GM19455 (cell line): ENCODE measurements around the gene IFITM5.
"Not testable (repeated sequence)": the region's sequence is repeated elsewhere in the genome, so short reads cannot be mapped to it uniquely, and the experiment has no call there.

Source experiments
- ATAC-seq: cut with Tn5 transposase; IDR thresholded peaks from one replicate; pipeline ENCODE4 v1.9.1; 2021; ENCODE audit not compliant: unreplicated experiment

IFITM5 gene

DNA sequence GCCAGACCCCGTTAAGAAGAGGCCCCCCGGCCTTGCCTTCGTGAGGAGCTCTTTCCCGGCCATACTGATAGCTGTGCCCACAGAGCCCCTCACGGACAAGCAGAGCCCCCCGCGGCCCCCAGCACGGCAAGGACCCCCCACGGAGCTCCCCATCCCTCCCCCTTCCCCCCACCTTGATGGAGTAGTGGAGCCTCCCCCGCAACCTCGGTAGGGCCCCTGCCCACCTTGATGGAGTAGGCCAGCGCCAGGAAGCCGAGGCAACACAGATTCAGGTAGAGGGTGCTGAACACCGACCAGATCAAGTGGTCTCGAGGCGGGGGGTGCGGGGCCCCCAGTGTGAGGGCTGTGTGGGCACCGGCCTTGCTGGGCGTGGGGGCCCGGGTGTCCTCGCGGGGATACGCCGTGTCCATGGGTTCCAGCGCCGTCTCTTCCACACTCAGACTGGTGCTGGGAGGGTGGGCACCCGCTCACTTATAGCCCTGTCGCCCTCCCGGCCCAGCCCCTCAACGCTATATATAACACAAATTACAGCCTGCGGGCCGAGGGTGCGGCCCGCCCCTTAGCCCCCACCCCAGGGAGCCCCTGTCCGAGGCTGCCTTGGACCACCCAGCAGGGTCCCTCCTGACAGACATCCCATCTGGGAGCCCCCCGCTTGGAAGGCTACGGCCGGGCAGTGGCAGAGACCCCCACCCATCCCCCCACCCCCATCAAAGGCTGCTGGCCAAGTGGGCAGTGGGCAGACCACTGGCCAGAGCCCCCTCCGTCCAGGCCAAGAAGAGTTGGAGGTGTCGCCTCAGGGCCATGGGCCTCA, at the start of gene IFITM5:
IFITM5 (minus strand) TSS at position 446 of the 811 bp plus-strand sequence; CDS start at position 410, 36 bp downstream.
- ATAC-seq = no peak

DNA sequence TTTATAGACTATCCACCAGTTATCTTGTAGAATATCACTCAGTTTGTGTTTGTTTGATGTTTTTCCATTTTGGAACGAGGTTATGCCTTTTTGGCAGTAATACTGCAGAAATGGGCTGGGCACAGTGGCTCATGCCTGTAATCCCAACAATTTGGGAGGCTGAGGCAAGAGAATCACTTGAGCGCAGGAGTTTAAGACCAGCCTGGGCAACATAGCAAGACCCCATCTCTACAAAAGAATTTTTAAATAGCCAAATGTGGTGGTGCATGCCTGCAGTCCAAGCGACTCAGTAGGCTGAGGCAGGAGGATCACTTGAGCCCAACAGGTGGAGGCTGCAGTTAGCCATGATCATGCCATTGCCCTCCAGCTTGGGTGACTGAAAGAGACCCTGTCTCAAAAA, 47.2 kb upstream of the IFITM5 start:
- no peak for ATAC-seq

DNA sequence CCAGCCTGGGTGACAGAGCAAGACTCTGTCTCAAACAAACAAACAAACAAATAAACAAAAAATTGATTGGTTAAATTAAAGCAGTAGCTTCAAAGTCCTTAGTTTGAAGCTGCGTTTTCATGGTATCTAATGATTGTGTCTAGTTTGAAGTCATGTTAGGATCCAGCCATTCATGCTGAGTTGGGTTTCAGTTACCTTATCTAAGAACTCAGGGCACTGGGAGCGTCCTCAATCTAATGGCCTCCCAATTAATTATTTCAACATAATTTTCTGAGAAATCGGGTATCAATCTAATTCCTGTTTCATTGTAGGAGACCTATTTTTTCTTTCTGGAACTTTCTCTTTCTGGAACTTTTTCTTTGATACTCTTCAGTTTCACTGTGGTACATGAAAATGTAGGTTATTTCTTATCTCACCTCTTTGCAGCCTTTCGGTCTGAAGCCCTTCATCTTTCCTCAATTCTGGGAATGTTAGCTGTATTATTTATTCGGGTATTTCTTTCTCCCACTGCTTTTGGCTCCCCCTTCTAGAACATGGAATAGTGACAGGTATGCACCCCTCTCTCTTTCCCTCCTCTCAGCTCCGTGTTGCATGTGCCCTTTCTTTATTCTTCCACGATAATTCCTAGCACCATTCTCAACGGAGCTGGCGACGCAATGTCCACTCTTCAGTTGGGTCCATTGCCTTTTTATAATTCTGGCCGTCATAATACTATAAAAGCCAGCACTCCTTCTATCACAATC, 45.7 kb upstream of the IFITM5 start:
- no peak for ATAC-seq

DNA sequence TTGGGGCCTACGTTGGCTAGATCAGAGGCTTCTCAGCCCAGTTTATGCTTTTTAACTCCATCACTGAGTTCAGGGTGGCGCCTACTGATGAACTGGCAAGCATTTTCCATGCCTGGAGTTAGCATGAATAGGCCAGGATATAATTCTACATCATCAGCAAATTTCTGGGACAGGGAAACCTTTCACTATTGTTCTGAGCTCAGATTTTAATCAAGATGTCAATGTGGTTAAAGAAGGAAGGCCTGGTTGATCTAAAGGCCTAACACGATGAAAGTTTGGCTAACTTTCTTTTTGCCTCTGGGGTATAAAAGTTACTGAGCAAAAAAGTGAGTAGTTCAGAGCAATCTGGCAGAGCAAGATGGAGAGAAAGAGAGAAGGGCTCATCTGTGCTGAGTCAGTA, 43.0 kb upstream of the IFITM5 start:
- ATAC-seq = no peak

DNA sequence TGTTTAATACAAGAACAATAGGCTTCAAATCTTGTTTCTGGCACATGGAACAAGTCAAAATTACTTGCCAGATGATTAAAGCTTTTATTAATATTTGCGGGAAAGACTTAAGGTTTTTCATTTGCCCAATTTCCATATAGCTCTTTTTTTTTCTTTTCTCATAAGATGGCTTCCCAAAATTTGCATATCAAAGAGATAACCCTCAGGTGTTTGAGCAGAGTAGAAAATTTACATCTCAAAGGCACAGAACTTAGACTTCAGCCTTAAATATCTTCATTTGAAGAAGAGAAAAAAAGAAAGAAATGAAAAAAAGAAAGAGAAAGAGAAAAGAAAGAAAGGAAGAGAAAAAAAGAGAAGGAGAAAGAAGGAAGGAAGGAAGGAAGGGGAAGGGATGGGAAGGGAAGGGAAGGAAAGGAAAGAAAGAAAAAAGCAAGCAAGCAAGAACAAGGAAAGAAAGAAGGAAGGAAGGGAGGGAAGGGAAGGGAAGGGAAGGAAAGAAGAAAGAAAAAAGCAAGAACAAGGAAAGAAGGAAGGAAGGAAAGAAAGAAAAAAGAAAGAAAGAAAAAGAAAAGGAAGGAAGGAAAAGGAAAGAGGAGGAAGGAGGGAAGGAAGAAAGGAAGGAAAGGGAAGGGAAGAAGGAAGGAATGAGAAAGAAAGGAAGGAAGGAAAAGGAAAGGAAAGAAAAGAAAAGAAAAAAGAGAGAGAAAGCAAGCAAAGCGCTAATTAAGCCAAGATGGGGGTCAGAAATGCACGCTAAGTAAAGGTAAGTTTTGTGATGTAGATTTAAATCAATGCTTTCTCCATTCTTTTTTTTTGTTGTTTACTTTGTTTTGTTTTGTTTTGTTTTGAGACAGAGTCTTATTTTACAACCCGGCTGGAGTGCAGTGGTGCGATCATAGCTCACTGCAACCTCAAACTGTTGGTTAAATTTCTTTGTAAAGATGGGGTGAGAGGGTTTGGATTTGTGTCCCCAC, 41.5 kb upstream of the IFITM5 start:
- no peak for ATAC-seq

DNA sequence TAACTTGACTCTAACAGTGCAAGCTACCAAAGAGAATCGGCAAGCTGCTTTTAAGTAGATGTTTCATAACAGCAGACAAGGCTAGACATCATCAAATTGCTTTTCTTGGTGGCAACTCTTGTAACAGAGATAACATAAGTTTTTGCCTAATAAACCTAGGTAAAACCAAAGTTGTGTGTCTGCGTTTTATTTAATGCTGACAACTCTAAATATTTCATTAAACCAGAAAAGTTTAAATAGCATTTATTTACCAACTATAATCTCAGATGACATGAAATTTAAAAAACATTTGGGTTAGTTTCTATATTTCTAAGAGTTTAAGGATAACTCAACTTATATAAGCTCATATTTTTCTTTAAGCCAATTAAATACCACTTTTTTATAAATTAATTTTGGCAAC, 40.6 kb upstream of the IFITM5 start:
- no peak for ATAC-seq

DNA sequence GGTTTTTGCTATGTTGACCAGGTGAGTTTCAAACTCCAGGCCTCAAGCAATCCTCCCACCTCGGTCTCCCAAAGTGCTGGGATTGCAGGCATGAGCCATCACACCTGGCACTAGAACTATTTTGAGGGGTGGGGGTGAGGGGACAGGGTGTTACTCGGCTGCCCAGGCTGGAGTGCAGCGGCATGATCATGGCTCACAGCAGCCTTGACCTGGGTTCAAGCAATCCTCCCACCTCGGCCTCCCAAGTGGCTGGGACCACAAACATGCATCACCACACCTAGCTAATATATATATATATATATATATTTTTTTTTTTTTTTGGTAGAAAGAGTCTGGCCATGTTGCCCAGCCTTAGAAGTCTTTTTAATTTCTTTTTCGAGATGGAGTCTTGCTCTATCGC, 38.4 kb upstream of the IFITM5 start:
- ATAC-seq = no peak

DNA sequence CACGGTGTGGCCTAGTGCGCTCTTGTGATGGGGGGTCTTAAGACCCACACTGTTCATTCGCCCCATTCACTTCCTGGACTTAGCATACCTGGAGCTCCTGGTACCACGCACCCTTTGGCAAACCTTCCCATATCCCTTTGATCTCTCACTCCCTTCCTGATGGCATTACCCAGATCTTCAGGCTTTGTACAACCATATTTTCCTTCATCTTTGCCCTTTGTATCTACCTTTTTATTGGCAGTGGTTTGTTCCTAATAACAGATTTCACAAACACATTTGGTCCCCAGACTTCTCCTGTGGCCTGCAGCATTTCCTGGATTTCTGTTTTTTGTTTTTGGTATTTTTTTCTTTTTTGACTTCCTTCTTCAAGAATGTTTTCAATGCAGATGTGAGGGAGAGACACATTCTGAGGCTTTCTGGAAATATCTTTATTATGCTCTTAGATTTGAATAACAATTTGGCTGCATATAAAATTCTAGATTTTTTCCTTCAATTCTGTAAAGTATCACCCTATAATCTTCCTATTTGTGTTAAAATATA, 37.4 kb upstream of the IFITM5 start:
- ATAC-seq = no peak

DNA sequence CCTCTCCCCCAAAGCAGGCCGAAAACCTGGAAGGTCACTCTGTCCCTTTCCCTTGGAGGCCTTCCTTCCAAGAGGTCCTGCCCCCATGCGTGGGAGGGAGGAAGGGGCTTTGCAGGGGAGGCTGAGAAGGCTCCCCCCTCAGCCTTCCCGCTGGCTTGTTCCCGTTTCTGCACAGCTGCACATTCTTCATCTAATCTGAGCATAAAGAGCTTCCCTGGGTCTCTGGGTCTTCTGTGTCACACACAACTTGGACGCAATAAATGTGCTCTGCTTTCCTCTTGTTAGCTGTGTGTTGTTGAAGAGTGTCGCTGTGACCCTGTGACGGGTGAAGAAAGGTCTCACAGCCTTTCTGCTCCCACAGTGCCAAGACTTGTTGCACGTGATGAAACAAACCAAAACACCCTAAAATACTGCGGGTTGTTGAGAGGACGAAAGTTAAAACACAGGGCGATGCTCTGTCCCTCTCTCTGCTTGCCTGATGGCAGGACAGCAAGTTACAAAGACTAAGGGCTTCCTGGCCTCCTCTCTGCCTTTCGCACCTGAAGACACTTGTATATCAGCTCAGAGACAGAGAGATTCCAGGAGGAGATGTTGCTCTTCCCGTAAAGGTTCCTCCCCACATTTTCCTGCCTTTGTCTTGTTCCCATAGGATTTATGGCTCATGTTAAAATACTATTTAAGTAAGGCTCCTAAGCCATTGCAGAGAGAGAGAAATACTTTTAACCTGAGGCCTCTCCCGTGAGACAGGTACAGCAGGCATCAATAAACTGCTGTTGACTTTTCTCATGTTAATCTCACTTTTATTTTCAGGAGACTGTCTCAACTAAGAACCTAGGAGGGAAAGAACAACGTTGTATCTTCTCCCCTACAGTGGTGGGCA, 36.7 kb upstream of the IFITM5 start:
- ATAC-seq = no peak

DNA sequence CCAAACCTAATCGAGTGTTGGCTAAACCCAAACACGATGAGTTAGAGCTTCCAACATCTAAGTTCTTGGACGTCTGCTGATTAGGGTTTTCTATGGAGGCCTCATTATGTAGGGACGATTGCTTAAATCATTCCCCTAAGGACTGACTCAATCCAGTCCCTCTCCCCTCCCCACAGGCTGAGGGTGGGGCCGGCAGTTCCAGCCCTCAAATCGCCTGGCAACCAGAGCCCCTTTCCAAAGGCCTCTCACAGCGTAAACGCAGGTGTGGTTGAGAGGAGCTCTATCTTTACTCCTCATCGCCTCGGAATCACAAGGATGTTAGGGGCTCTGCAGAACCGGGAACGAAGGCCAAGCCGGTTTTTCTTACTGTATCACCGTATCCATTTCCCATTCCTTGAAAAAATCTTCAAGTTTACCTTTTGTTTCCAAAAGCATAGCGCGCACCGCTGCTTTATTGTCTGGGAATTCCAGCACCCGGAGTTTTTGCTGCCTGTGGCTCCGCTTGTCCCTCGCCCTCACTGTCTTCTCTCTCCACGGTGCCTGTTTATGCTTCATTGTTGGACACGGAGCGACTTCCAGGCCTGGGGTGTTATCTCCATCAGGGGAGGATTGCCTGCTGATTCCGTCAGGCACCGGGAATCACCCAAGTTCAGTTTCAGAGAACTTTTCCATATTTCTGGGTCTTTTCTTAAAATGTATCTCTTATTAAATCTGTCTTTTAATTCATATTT, 35.1 kb upstream of the IFITM5 start:
- no peak for ATAC-seq

DNA sequence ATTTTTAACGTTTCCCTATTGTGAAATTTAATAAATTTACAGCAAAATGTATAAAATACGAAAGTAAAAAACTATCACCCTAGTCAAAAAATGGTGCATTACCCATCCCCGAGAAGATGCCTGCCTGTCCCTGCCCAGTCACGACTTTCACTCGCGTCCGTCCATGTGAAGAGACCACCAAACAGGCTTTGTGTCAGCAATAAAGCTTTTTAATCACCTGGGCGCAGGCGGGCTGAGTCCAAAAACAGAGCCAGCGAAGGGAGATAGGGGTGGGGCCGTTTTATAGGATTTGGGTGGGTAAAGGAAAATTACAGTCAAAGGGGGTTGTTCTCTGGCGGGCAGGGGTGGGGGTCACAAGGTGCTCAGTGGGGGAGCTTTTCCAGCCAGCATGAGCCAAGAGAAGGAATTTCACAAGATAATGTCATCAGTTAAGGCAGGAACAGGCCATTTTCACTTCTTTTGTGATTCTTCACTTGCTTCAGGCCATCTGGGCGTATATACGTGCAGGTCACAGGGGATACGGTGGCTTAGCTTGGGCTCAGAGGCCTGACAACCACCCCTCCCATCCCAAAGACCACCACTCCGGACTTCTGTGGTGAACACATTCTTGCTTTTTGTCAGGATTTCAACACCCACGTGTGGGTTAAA, 34.4 kb upstream of the IFITM5 start:
- not testable (repeated sequence) for ATAC-seq

DNA sequence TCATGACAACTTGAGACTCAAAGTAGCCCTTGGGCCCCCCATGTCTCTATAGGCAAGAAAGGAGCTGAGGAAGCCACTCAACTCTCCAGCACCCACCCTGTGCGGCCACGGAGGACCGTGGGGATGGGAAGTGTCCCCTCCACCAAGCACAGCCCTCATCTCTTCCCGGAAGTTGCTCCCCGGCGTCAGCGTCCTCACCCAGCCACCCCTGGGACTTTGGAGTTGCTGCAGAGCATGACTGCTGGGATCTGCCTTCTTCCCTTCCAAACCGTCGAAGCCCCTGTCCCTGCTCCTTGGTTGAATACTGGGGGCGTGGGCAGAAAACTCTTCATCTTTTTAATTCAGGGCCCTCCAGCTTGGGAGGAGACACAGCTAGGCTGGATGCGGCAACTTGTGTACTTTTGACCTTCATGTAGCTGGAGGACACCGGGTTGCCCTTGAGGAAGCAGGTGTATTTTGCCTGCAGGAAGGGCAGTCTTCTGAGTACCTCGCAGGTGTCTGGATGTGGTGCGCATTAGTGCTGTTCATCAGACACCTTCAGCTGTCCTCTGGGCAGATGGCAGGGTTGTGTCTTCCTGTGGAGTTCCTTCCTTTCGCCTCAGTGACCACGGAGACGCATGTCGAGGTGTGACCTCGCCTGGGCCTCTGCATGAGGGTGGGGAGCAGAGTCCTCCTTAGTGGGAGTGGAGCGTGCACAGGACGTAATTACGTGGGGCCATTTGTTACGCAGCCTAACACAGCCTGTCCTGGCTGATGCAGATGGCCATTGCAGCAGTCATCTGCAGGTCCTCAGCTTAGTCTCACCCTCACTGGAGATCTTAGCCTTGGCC, 33.5 kb upstream of the IFITM5 start:
- ATAC-seq = no peak

DNA sequence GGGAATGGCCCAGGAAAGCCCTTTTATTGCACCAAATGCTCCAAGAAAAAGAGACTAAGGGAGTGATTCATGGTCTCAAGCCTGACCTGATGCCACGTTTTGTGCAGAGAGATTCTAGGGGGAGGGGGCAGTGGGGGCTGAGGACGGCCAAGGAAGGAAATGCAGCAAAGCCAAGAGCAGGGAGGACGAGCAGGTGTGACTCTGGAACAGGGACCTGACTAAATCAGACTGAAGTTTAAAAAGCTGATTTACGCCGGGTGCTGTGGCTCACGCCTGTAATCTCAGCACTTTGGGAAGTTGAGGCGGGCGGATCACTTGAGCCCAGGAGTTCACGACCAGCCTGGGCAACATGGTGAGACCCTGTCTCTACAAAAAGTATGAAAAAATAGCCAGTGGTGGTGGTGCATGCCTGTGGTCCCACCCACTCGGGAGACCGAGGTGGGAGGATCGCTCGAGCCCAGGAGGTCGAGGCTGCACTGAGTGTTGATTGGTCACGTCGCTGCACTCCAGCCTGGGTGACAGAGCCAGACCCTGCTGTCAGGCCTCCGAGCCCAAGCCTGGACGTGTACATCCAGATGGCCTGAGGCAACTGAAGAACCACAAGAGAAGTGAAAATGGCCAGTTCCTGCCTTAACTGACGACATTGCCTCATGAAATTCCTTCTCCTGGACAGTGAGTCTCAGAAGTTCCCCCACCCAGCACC, 32.2 kb upstream of the IFITM5 start:
- ATAC-seq = no peak

DNA sequence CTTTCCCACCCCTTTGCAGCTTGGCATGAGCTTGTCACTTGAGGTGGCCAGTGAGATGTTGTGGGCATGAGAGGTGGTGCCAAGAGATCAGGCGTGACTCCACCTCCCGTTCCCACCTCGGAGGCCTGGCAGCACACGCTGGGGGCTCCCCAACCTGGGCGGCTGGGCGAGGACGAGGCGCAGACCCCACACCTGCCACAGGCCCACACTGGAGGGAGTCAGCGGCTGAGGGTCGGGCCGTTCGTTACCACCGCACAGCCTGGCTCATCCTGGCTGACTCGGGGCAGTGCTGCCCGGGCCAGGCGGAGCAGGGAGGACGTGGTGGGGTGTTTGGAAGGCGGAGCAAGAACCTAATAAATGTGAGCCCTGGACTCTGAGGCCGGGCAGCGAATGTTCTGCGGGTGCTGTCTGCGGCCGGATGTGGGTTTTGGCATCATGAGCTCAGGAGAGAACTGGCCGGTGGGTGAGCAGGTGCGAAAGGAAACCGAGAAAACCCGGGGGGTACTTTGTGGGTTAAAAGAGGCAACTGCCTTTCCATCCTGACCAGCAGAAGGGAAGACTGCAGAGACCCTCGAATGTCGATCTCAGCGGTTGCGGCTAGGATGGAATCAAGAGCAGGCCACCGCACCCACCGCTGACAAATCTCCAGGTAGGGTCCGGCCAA, 31.5 kb upstream of the IFITM5 start:
- ATAC-seq = no peak

DNA sequence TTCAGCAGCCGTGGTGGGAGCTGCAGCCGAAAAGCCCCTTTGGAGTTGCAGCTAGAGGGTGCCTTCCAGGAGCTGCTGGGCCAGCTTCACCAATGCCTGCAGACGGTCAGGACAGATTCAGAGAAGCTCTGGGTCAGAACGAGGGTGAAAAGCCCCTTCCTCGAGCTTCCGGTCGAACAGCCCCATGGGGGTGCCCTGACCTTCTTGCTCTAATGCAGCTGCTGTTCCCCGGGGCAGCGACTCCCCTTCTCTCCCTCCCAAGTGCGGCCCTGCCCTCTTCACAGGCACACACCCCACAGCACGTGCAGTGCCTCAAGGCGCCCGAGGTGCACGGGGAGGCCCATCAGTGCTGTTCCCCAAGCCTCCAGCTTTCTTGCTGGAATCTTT, 31.0 kb upstream of the IFITM5 start:
- ATAC-seq = no peak

DNA sequence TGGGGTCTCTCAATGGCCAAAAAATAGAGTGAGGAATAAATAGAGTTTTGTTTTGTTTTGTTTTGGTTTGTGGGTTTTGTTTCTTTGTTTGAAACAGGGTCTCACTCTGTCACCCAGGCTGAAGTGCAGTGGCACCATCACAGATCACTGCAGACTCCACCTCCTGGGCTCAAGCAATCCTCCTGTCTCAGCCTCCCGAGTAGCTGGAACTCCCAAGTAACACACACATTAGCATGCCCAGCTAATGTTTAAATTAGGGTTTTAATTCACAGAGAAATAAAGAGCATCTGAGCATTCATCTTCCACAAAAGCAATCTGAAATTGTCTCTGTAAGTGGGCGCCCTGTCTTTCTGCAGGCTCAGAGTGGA, 30.5 kb upstream of the IFITM5 start:
- ATAC-seq = no peak
